Effector CD4-positive, alpha-beta T cell (primary cell): ENCODE data around the gene JAKMIP3.

ENCODE experiments used
- DNase-seq: peaks from one replicate; pipeline ENCODE4 v3.0.0-alpha.2; 2020

Gene JAKMIP3

DNA sequence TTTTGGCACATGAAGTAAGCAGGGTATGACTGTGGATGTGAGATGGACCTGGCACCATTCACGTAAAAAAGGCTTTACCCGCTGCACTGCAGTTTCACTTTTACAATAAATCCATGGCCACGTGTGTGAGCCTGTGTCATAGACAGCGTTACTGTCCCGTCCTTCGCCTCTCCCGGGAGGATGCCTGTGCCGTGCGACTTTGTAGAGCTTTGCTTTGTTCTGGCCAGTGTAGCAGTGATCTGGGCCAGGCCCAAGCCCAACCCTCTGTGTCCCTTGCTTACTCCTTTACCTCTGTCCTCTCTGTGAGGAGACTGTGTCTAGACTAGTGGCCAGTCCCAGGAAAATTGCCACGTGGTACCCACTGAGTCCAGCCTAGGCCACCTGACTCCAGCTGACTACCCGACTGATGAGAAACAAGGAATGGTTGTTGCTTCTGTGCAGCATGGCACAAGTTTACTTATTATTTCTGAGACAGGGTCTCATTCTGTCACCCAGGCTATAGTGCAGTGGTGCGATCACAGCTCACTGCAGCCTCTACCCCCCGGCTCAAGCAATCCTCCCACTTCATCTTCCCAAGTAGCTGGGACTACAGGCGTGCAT lies 48.1 kb downstream of the JAKMIP3 start:
- no peak for DNase-seq

DNA sequence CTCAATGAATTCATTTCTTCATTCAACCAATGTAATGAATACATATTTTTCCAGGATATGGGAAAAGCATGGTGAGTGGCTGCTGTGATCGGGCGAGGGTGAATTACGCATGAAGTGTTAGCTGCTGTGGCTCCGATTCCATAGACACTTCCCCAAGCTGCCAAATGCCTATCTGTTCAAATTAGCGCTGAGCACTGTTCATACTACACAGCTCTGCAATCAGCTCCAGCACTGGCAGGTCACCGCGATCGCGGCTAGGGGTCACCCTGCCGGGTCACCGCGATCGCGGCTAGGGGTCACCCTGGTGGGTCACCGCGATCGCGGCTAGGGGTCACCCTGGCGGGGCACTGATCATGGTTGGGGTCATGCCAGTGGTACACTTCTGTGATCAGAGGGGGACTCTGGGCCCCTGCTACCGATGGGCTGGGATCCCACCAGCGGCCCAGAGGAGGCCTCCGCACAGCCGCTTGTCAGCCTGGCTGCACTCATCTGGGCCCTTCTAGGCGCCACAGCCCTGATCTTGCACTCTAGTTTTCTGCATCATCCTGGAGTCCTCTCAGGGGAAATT lies 49.3 kb downstream of the JAKMIP3 start:
- DNase-seq: no peak
